NOMO-1 treated with DMSO at 0.1 percent for 48 hours (cell line): ENCODE data around the gene CDH5.
"Not testable (repeated sequence)": the region's sequence is repeated elsewhere in the genome, so short reads cannot be mapped to it uniquely, and the experiment has no call there.

Experiments used
- DNase-seq: peaks from one replicate; lab custom pipeline; 2025; ENCODE audit not compliant: unreplicated experiment; lab: John Stamatoyannopoulos, UW

The CDH5 gene

GRCh38 chr16:66435896-66436295 is 69.4 kb downstream of the CDH5 start:
- DNase-seq = no peak

- DNase-seq = no peak
Observed at GRCh38 chr16:66437391-66437945, 71.0 kb downstream of the CDH5 start.

- no peak for DNase-seq
Observed at GRCh38 chr16:66438536-66438935, 72.0 kb downstream of the CDH5 start.

GRCh38 chr16:66439051-66439730 is 72.7 kb downstream of the CDH5 start:
- no peak for DNase-seq

GRCh38 chr16:66440271-66440802 is 73.8 kb downstream of the CDH5 start:
- DNase-seq = no peak

- no peak for DNase-seq
Observed at GRCh38 chr16:66440970-66441369, 74.5 kb downstream of the CDH5 start.

- DNase-seq = no peak
Observed at GRCh38 chr16:66441586-66442375, 75.3 kb downstream of the CDH5 start.

GRCh38 chr16:66442502-66443268 is 76.2 kb downstream of the CDH5 start:
- no peak for DNase-seq

- DNase-seq = no peak
Observed at GRCh38 chr16:66443269-66443652, 76.8 kb downstream of the CDH5 start.

GRCh38 chr16:66444049-66444481 is 77.6 kb downstream of the CDH5 start:
- DNase-seq = no peak

GRCh38 chr16:66446737-66447136 is 80.2 kb downstream of the CDH5 start:
- no peak for DNase-seq

- DNase-seq = no peak
Observed at GRCh38 chr16:66447491-66447890, 81.0 kb downstream of the CDH5 start.

GRCh38 chr16:66451548-66451947 is 85.1 kb downstream of the CDH5 start:
- no peak for DNase-seq

GRCh38 chr16:66453230-66453629 is 86.7 kb downstream of the CDH5 start:
- DNase-seq = not testable (repeated sequence)
